HG03469 (cell line): ENCODE results near the gene KCNH3.

Experiments used
- ATAC-seq: cut with Tn5 transposase; IDR thresholded peaks from one replicate; pipeline ENCODE4 v1.9.1; 2021; ENCODE audit warnings: mild to moderate bottlenecking, moderate library complexity, moderate number of reproducible peaks; ENCODE audit not compliant: unreplicated experiment

KCNH3 gene

GRCh38 chr12:49557917-49558215, 19.0 kb downstream of the KCNH3 start:
- ATAC-seq = no peak

- no peak for ATAC-seq
Observed at GRCh38 chr12:49558526-49558925, 19.7 kb downstream of the KCNH3 start.

GRCh38 chr12:49559011-49559675, 20.3 kb downstream of the KCNH3 start:
- ATAC-seq = no peak

- no peak for ATAC-seq
Observed at GRCh38 chr12:49560695-49561094, 21.9 kb downstream of the KCNH3 start.

GRCh38 chr12:49562233-49562632, 23.4 kb downstream of the KCNH3 start:
- ATAC-seq = no peak

GRCh38 chr12:49562831-49563230, 24.0 kb downstream of the KCNH3 start:
- ATAC-seq = no peak

GRCh38 chr12:49563951-49564685, 25.3 kb downstream of the KCNH3 start:
- ATAC-seq = no peak

GRCh38 chr12:49564686-49565405, 26.0 kb downstream of the KCNH3 start:
- no peak for ATAC-seq

- ATAC-seq = no peak
Observed at GRCh38 chr12:49565406-49566265, 26.8 kb downstream of the KCNH3 start.

GRCh38 chr12:49566361-49566760, 27.5 kb downstream of the KCNH3 start:
- ATAC-seq = no peak

GRCh38 chr12:49567302-49567610, 28.4 kb downstream of the KCNH3 start:
- ATAC-seq = no peak

- no peak for ATAC-seq
Observed at GRCh38 chr12:49567611-49568441, 29.0 kb downstream of the KCNH3 start, which contains the start of gene MCRS1. TSS of gene MCRS1 (minus strand) at chr12:49568142. CDS start at chr12:49566731, 1,411 bp downstream.

- ATAC-seq = no peak
Observed at GRCh38 chr12:49568442-49569162, 29.8 kb downstream of the KCNH3 start.

GRCh38 chr12:49577589-49578315, 38.9 kb downstream of the KCNH3 start:
- ATAC-seq = no peak

- no peak for ATAC-seq
Observed at GRCh38 chr12:49578471-49579112, 39.8 kb downstream of the KCNH3 start.

- ATAC-seq = no peak
Observed at GRCh38 chr12:49580572-49581535, 42.0 kb downstream of the KCNH3 start.

GRCh38 chr12:49582201-49582600, 43.4 kb downstream of the KCNH3 start:
- ATAC-seq = no peak
